Fibroblast of peridontal ligament (primary cell): Measurements from ENCODE around the gene COPG2.
A peak's percentile ranks its signal among the peaks of the same experiment; 100 is the strongest.

Experiments
- DNase-seq: peaks from one replicate; pipeline ENCODE4 v3.0.0-alpha.2; 2010; ENCODE audit errors: extremely low read depth

Gene COPG2

DNA sequence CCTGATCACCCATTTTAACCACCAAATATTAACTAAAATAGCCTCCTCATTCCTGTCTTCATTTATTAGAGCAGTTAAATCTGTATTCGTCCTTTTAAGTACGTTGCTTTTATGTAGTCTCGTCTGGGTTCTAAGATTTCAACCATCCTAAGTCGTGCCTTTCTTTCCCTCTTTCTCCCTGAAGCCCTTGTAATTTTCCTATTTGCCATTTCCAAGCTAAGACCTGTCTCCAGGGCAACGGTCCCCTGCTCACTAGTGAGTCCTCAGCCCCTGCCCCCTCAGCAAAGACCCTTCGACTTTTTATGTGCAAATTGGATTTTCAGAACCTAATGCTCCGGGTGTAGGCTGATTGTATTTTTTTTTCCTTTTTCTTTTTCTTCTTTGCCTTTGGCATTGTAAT is 192.8 kb downstream of the COPG2 start:
- DNase-seq, result no peak

GRCh38 chr7:130473876-130474275 is 194.7 kb downstream of the COPG2 start:
- DNase-seq, result no peak

DNA sequence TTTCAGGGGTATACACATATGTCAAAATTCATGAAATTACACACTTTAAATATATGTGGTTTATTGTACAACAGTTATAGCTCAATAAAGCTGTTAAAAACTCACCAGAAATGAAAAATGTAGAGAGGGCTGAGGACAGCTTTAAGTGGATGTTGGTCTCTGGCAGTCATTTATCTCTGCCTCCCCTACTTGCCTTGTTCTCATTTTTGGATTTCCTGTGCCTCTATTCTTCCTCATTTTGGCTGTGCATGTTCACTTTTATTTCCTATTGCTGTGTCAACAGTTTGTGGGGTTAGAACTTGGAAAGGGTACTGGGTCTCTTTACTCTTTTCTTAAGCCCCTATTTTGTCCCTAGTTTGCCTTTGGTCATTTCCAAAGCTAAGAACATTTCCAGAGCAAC is 195.3 kb downstream of the COPG2 start:
- DNase-seq, result no peak

DNA sequence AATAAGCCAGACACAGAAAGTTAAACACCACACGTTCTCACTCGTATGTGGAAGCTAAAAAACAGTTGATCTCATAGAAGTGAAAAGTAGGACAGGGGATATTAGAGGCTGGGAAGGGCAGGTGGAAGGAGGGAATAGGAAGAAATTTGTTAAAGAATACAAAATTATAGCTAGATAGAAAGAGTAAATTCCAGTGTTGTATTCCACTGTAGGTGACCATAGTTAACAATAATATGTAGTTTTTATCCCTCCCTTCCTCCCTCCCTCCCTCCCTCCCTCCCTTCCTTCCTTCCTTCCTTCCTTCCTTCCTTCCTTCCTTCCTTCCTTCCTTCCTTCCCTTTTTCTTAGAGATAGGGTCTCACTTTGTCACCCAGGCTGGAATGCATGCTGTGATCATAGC is 196.6 kb downstream of the COPG2 start:
- DNase-seq, result no peak

DNA sequence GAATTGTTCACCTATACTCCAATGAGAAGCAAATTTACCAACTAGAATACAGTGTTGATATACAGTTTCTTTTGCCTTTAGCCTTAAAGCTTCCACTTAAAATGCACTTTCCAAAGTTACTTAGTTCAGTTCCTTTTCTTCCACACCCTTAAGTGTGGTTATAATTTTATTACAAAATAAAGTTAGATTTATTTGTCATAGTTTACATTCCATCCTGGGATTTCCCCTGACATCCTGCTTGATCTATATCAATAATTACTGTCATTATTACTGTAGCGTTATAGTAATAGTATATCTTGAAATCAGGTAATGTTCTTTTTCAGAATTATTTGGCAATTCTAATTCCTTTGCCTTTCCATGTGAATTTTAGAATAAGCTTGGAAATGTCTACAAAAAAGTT is 199.9 kb downstream of the COPG2 start:
- no peak for DNase-seq

- DNase-seq, result no peak
Measured at GRCh38 chr7:130463553-130464434, 204.8 kb downstream of the COPG2 start.

DNA sequence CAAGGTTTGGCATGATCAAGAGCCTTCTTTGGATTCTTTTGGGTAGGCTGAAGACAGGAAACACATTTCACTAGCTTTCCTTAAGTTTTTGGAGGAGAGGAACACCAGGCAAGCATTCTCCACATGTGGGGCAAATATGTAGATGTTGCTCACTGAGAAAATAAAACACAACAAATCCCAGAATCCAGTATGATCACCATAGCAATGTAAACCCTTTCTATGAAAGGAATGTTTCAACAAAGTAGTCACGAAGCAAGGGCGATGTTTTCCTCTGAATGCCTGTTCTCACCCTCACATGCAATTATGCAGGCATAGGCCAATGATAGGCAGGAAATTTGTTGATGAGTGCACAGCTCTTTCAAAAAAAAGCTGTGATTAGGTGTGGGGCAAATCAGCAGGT is 207.3 kb downstream of the COPG2 start:
- DNase-seq, result no peak

- DNase-seq, result peak; percentile 48
Measured at GRCh38 chr7:130458257-130458656, 210.3 kb downstream of the COPG2 start.
